HG02571 (cell line): ENCODE measurements around the gene WASHC1.
"Not testable (repeated sequence)": the region's sequence is repeated elsewhere in the genome, so short reads cannot be mapped to it uniquely, and the experiment has no call there.

Experiments
- ATAC-seq: cut with Tn5 transposase; IDR thresholded peaks from one replicate; pipeline ENCODE4 v1.9.1; 2021; ENCODE audit warnings: mild to moderate bottlenecking, moderate library complexity; ENCODE audit not compliant: unreplicated experiment

WASHC1 gene

GRCh38 chr9:16875-17274 is 12.4 kb downstream of the WASHC1 start:
- ATAC-seq, result not testable (repeated sequence)

GRCh38 chr9:14129-14809 is 15.0 kb downstream of the WASHC1 start:
- ATAC-seq, result not testable (repeated sequence)

- ATAC-seq, result not testable (repeated sequence)
These were observed 18.1 kb downstream of the WASHC1 start for GRCh38 chr9:11206-11605.

- not testable (repeated sequence) for ATAC-seq
These were observed 18.6 kb downstream of the WASHC1 start for GRCh38 chr9:10653-11053.

- ATAC-seq, result not testable (repeated sequence)
These were observed 19.0 kb downstream of the WASHC1 start for GRCh38 chr9:10207-10606.
